Measurements from ENCODE around the gene PRG3. TPM values are rescaled to one million over a fixed set of nuclear protein-coding genes. Genes with fewer than 3 reads are reported as not detected.

The PRG3 gene
- total and polyA plus RNA-seq, 8 donors, result not detected

DNA sequence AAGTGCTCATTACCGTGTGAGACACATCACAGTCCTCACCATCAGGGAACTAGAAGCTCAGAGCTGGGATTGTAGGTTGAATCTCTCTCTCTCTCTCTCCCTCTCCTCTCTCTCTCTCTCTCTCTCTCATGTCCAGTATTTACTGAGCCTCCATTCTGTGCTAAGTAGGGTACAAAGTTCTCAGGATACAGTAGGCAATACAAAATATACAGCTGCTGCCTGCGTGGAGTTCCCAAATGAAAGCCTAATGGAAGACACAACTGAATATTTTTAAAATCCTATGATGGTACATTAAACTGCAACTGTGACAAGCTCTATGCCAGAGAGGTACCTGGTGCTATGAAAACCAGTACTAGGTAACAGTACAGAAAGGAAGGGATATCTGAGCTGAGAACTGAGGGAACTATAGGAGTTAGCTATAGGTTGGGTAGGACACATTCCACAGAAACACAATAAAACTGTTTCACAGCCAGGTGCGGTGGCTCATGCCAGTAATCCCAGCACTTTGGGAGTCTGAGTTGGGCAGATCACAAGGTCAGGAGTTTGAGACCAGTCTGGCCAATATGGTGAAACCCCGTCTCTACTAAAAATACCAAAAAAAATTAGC, 19.1 kb upstream of the PRG3 start:
- no peak for DNase-seq
- H3K4me1 ChIP-seq, result no peaks in the 10 kb centered on the region
- intact Hi-C loops (cut with DNase I; ENCODE audit: low total_unique reads), result no loop called here
- no peak overlapping the region for H3K4me3 ChIP-seq
- H3K9me3 ChIP-seq, result no peaks in the 10 kb centered on the region
- H3K27me3 ChIP-seq, result no peaks in the 10 kb centered on the region
- WGBS, 5 donors, result 74 to 83% (median 80%) methylated on average over 4 of the region's 4 CpGs
- no peak overlapping the region for H3K27ac ChIP-seq
- TF ChIP-seq POLR2AphosphoS5 (IDR thresholded peaks at IDR 0.05) (no peak), POLR2A (IDR thresholded peaks at IDR 0.05) (no peak), EP300 (IDR thresholded peaks at IDR 0.05) (no peak)
- TF ChIP-seq, protein P1, sequence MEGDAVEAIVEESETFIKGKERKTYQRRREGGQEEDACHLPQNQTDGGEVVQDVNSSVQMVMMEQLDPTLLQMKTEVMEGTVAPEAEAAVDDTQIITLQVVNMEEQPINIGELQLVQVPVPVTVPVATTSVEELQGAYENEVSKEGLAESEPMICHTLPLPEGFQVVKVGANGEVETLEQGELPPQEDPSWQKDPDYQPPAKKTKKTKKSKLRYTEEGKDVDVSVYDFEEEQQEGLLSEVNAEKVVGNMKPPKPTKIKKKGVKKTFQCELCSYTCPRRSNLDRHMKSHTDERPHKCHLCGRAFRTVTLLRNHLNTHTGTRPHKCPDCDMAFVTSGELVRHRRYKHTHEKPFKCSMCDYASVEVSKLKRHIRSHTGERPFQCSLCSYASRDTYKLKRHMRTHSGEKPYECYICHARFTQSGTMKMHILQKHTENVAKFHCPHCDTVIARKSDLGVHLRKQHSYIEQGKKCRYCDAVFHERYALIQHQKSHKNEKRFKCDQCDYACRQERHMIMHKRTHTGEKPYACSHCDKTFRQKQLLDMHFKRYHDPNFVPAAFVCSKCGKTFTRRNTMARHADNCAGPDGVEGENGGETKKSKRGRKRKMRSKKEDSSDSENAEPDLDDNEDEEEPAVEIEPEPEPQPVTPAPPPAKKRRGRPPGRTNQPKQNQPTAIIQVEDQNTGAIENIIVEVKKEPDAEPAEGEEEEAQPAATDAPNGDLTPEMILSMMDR (IDR thresholded peaks at IDR 0.05), result no peak
- peaks cover 0 to 2% (median 0%) of the 10 kb centered on the region in 4 donors for H3K36me3 ChIP-seq

DNA sequence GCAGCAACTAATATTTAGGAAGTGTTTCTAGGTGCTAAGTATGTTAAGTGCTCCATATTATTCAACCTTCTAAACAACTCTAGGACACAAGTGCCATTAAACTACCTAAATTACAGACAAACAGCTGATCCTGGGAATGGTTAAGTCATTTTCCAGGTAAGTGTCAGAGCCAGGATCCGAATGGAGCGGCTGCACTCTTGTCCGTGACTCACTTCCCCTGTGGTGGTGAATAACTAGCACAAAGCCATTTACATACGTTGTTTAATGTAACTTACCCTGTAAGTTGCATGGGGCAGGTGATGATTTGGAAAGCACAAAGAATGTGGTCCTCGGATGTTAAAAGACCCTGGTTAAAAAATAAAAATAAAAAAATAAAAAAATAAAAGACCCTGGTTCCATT, 18.3 kb upstream of the PRG3 start:
- no peaks in the 10 kb centered on the region for H3K36me3 ChIP-seq
- TF ChIP-seq EP300 (IDR thresholded peaks at IDR 0.05) (no peak), POLR2A (IDR thresholded peaks at IDR 0.05) (no peak), POLR2AphosphoS5 (IDR thresholded peaks at IDR 0.05) (no peak)
- TF ChIP-seq, protein P1 (IDR thresholded peaks at IDR 0.05), result no peak
- H3K9me3 ChIP-seq, result no peaks in the 10 kb centered on the region
- H3K4me3 ChIP-seq, result no peak overlapping the region
- H3K27ac ChIP-seq, result no peak overlapping the region
- 71 to 85% (median 81%) methylated on average over 5 of the region's 5 CpGs for WGBS, 5 donors
- H3K27me3 ChIP-seq, result no peaks in the 10 kb centered on the region
- intact Hi-C loops (cut with DNase I; ENCODE audit: low total_unique reads), result no loop called here
- no peaks in the 10 kb centered on the region for H3K4me1 ChIP-seq
- no peak for DNase-seq

DNA sequence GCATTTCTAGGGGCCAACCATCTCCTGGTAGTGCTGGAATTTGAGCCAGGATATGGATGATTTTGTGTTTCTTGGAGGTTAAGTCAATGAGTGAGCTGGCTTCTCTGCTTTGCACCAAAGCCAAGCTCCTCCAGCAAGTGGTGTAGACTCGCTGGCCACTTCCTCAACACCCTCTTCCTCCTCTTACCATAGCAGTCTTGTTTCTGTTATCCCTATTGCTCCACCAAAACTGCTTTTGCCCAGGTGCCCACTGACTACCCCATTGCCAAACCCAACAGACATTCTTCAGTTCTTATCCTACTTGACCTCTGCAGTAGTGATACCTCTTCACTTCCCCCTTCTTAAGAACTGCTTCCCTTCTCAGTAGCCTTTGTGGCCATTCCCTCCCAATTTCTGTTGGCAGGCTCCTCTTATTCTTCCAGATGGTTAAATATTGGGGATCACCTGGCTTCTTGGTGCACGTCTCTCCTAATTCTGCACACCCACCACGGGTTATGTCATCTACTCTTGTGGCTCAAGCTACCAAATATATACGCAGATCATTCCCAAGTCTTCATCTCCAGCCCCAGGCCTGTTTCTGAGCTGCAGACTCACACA, 16.5 kb upstream of the PRG3 start:
- no peak for TF ChIP-seq EP300 (IDR thresholded peaks at IDR 0.05)
- TF ChIP-seq POLR2A (IDR thresholded peaks at IDR 0.05), result no peak
- TF ChIP-seq, protein P1 (IDR thresholded peaks at IDR 0.05), result no peak
- TF ChIP-seq POLR2AphosphoS5 (IDR thresholded peaks at IDR 0.05), result no peak
- Histone ChIP-seq H3K36me3 (no peaks in the 10 kb centered on the region), H3K27me3 (no peaks in the 10 kb centered on the region), H3K4me1 (no peaks in the 10 kb centered on the region), H3K27ac (no peak overlapping the region), H3K4me3 (no peak overlapping the region), H3K9me3 (no peaks in the 10 kb centered on the region)
- 72 to 86% (median 78%) methylated on average over 4 of the region's 4 CpGs for WGBS, 5 donors
- DNase-seq, result no peak
- intact Hi-C loops (cut with DNase I; ENCODE audit: low total_unique reads), result no loop called here

DNA sequence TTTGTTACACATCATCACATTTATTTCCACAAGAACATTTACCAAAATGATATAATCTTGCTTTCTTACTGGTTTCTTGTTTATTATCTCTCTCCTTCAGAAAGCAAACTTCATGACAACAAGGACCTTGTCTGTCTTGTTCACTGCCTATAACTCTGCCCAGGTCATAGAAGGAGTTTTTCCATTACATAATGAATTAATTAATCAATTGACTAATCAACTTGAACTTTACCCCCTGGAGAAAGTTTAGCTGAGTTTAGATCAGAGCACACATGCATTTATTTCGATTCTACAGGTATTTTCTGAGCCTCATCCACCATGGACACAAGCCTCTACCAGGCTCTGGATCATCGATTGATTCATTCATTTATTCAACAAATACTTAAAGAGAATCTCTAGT, 15.8 kb upstream of the PRG3 start:
- DNase-seq, result no peak
- intact Hi-C loops (cut with DNase I; ENCODE audit: low total_unique reads), result no loop called here
- Histone ChIP-seq H3K27ac (no peak overlapping the region), H3K4me3 (no peak overlapping the region), H3K4me1 (no peaks in the 10 kb centered on the region), H3K36me3 (no peaks in the 10 kb centered on the region), H3K27me3 (no peaks in the 10 kb centered on the region), H3K9me3 (no peaks in the 10 kb centered on the region)
- WGBS, 5 donors, result 60 to 74% (median 62%) methylated on average over 2 of the region's 2 CpGs
- TF ChIP-seq POLR2A (IDR thresholded peaks at IDR 0.05) (no peak), POLR2AphosphoS5 (IDR thresholded peaks at IDR 0.05) (no peak), EP300 (IDR thresholded peaks at IDR 0.05) (no peak)
- TF ChIP-seq, protein P1 (IDR thresholded peaks at IDR 0.05), result no peak

Measured in stomach (tissue), 9 donors.